Stimulated activated CD4-positive, alpha-beta T cell treated with anti-CD3 and anti-CD28 coated beads, Interleukin-2, amount 100 ng/mL, for 4 hours (primary cell): ENCODE measurements around the gene PPP1R1B.

Experiments used
- DNase-seq: peaks from one replicate; pipeline ENCODE4 v3.0.0-alpha.2; 2020; ENCODE audit warnings: low read depth

The PPP1R1B gene

GRCh38 chr17:39653662-39654331 lies 27.0 kb downstream of the PPP1R1B start:
- DNase-seq = peak; percentile 65

GRCh38 chr17:39655105-39655504 lies 28.4 kb downstream of the PPP1R1B start:
- DNase-seq = no peak

GRCh38 chr17:39658346-39658745 lies 31.6 kb downstream of the PPP1R1B start:
- DNase-seq = no peak

- DNase-seq = no peak
Measured at GRCh38 chr17:39658760-39659159, 32.0 kb downstream of the PPP1R1B start.

GRCh38 chr17:39659279-39660010 lies 32.7 kb downstream of the PPP1R1B start:
- DNase-seq = no peak

- DNase-seq = no peak
Measured at GRCh38 chr17:39660011-39660360, 33.2 kb downstream of the PPP1R1B start.

GRCh38 chr17:39660397-39661385 lies 33.9 kb downstream of the PPP1R1B start:
- no peak for DNase-seq

- DNase-seq = no peak
Measured at GRCh38 chr17:39661744-39662541, 35.2 kb downstream of the PPP1R1B start.

- no peak for DNase-seq
Measured at GRCh38 chr17:39662551-39663339, 36.0 kb downstream of the PPP1R1B start.

GRCh38 chr17:39663340-39663687 lies 36.6 kb downstream of the PPP1R1B start:
- DNase-seq = no peak

- DNase-seq = no peak
Measured at GRCh38 chr17:39663688-39664580, 37.2 kb downstream of the PPP1R1B start.

- DNase-seq = no peak
Measured at GRCh38 chr17:39664581-39665561, 38.1 kb downstream of the PPP1R1B start, which contains the start of gene TCAP. Gene TCAP (plus strand): TSS chr17:39665349. CDS start chr17:39665360, 11 bp downstream.

GRCh38 chr17:39665642-39666224 lies 39.0 kb downstream of the PPP1R1B start:
- DNase-seq = no peak

GRCh38 chr17:39666231-39666600 lies 39.5 kb downstream of the PPP1R1B start:
- no peak for DNase-seq

GRCh38 chr17:39666601-39667261 lies 40.0 kb downstream of the PPP1R1B start:
- DNase-seq = no peak

GRCh38 chr17:39667262-39667944 lies 40.7 kb downstream of the PPP1R1B start:
- DNase-seq = no peak
